ENCODE measurements around the gene PPFIA1. TPM values are rescaled to one million over a fixed set of nuclear protein-coding genes. Genes with fewer than 3 reads are reported as not detected.

The PPFIA1 gene
- total RNA-seq, 2 experiments from 2014 or later = 34.6 to 53.9 TPM

DNA sequence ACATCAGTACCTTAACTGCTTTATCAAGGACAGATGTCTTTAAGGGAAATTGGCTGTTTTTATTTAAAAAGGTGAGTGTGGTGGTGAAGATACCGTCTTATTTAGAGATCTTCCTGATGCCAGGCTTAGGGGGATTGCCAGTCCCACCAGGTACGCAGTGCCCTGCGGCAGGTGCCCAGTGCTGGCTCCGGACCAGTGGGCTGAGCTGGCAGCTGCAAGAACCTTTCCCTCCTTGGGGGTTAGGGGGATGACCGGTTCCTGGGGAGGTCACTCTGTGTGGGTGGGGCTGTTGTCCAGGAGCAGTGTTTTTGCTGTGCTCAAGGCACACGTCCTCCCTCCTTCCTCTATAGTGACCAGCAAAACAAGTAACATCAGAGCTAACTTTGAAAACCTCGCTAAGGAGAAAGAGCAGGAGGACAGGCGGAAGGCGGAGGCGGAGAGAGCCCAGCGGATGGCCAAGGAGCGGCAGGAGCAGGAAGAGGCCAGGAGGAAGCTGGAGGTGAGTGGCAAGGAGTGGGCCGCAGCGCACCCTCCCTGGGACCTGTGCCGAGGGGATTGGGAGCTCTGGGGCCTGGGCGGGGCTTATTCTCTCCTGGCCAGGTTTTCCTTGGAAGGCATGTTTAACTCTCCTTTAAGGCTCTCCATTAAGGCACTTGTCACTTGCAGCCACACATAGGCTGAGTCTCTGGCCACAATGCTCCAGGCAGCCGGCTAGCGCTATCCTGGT lies 158.4 kb downstream of the PPFIA1 start:
- Histone ChIP-seq H4K20me1 (ENCODE audit: insufficient read depth, low read length) (no peaks in the 10 kb centered on the region), H3K4me2 (ENCODE audit: low read length) (no peak overlapping the region), H3K4me3 (ENCODE audit: low read depth, low read length, poor library complexity, severe bottlenecking) (no peak overlapping the region), H3K4me1 (ENCODE audit: insufficient read depth, low read length, poor library complexity, severe bottlenecking) (no peaks in the 10 kb centered on the region), H3K27ac (ENCODE audit: low read depth, low read length, poor library complexity, severe bottlenecking) (no peak overlapping the region), H3K79me2 (ENCODE audit: insufficient read depth, low read depth, low read length) (no peaks in the 10 kb centered on the region), H3K9me3 (ENCODE audit: low read length) (no peaks in the 10 kb centered on the region), H3K9me2 (ENCODE audit: insufficient read depth, low read length) (no peaks in the 10 kb centered on the region), H2AFZ (ENCODE audit: low read length) (no peak overlapping the region), H3K36me3 (ENCODE audit: insufficient read depth, low read length) (no peaks in the 10 kb centered on the region)
- no peak for DNase-seq (ENCODE audit: low spot score)
- intact Hi-C loops (cut with micrococcal nuclease; ENCODE audit: unreplicated experiment) = no loop called here
- BruUV-seq (replicated peaks) = no TSS peak
- ChIA-PET POLR2A (no interaction called here), CTCF (ENCODE audit: unreplicated experiment) (no interaction called here)
- TF ChIP-seq, protein P1, sequence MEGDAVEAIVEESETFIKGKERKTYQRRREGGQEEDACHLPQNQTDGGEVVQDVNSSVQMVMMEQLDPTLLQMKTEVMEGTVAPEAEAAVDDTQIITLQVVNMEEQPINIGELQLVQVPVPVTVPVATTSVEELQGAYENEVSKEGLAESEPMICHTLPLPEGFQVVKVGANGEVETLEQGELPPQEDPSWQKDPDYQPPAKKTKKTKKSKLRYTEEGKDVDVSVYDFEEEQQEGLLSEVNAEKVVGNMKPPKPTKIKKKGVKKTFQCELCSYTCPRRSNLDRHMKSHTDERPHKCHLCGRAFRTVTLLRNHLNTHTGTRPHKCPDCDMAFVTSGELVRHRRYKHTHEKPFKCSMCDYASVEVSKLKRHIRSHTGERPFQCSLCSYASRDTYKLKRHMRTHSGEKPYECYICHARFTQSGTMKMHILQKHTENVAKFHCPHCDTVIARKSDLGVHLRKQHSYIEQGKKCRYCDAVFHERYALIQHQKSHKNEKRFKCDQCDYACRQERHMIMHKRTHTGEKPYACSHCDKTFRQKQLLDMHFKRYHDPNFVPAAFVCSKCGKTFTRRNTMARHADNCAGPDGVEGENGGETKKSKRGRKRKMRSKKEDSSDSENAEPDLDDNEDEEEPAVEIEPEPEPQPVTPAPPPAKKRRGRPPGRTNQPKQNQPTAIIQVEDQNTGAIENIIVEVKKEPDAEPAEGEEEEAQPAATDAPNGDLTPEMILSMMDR (conservative IDR thresholded peaks at IDR 0.05; ENCODE audit: low read length) = no peak
- no peak for TF ChIP-seq EZH2phosphoT487 (IDR thresholded peaks at IDR 0.05; ENCODE audit: borderline replicate concordance, low read depth, low read length)

DNA sequence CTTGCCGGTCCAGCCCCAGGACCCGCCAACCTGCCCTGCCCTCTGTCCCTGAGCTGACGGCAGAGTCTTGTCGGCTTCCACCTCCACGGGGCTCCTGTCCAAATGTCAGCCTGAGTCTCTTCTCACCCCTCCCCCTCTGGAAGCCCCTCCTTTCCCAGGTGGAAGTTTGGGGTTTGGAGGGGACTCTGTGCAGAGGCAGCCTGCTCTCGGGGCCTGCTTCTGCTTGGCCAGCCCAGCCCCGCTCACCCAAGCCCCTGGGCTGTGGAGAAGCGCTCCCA lies 158.9 kb downstream of the PPFIA1 start:
- CTCF ChIA-PET (ENCODE audit: unreplicated experiment) = no interaction called here
- POLR2A ChIA-PET = no interaction called here

More for the DNA sequence above, 158.9 kb downstream of the PPFIA1 start:
- H3K9me2 ChIP-seq (ENCODE audit: insufficient read depth, low read length) = no peaks in the 10 kb centered on the region
- no peaks in the 10 kb centered on the region for H3K4me1 ChIP-seq (ENCODE audit: insufficient read depth, low read length, poor library complexity, severe bottlenecking)
- TF ChIP-seq EZH2phosphoT487 (IDR thresholded peaks at IDR 0.05; ENCODE audit: borderline replicate concordance, low read depth, low read length) = no peak
- TF ChIP-seq, protein P1 (conservative IDR thresholded peaks at IDR 0.05; ENCODE audit: low read length) = no peak
- no TSS peak for BruUV-seq (replicated peaks)
- DNase-seq (ENCODE audit: low spot score) = no peak
- no peak overlapping the region for H3K4me3 ChIP-seq (ENCODE audit: low read depth, low read length, poor library complexity, severe bottlenecking)
- H3K79me2 ChIP-seq (ENCODE audit: insufficient read depth, low read depth, low read length) = no peaks in the 10 kb centered on the region
- no peaks in the 10 kb centered on the region for H4K20me1 ChIP-seq (ENCODE audit: insufficient read depth, low read length)
- intact Hi-C loops (cut with micrococcal nuclease; ENCODE audit: unreplicated experiment) = no loop called here
- H3K36me3 ChIP-seq (ENCODE audit: insufficient read depth, low read length) = no peaks in the 10 kb centered on the region
- no peak overlapping the region for H3K27ac ChIP-seq (ENCODE audit: low read depth, low read length, poor library complexity, severe bottlenecking)
- no peaks in the 10 kb centered on the region for H3K9me3 ChIP-seq (ENCODE audit: low read length)
- no peak overlapping the region for H2AFZ ChIP-seq (ENCODE audit: low read length)
- H3K4me2 ChIP-seq (ENCODE audit: low read length) = no peak overlapping the region
